ENCODE data around the gene UBAP2L.
A peak's percentile ranks its signal among the peaks of the same experiment; 100 is the strongest.

UBAP2L gene

GRCh38 chr1:154220970-154221277 lies 169 bp downstream of the UBAP2L start:
- Histone ChIP-seq H3K9me2 (replicated peaks; ENCODE audit: insufficient read depth, low read length) (no peaks in the 10 kb centered on the region), H3K9ac (ENCODE audit: low read length) (peak overlapping the region; percentile 93), H3F3A (ENCODE audit: insufficient read depth) (0 out of 2 replicates have a peak, but pooled peaks cover 7% of the 10 kb centered on the region), H3K4me3 (ENCODE audit: insufficient read depth, low read length, poor library complexity, severe bottlenecking) (peak overlapping the region; percentile 85), H2AFZ (ENCODE audit: low read depth, low read length, severe bottlenecking) (peak overlapping the region; percentile 17), H3K79me2 (ENCODE audit: insufficient read depth, low read length) (peaks cover 95% of the 10 kb centered on the region), H3K9me3 (ENCODE audit: insufficient read depth, low read length) (no peaks in the 10 kb centered on the region), H3K27ac (ENCODE audit: low read depth, low read length) (peak overlapping the region; percentile 69), H4K20me1 (ENCODE audit: low read depth, low read length) (peaks cover 30% of the 10 kb centered on the region), H3K27me3 (ENCODE audit: low read length) (no peaks in the 10 kb centered on the region), H3K4me2 (ENCODE audit: low read depth, low read length, poor library complexity, severe bottlenecking) (peak overlapping the region; percentile 98), H3K36me3 (ENCODE audit: low read length) (peaks cover 25% of the 10 kb centered on the region)
- TF ChIP-seq CTCF (IDR thresholded peaks at IDR 0.05; ENCODE audit: insufficient read depth, low read length, poor library complexity, severe bottlenecking) (no peak), EZH2phosphoT487 (conservative IDR thresholded peaks at IDR 0.05; ENCODE audit: low read length) (no peak)

GRCh38 chr1:154221278-154222001 lies 685 bp downstream of the UBAP2L start:
- no peak for TF ChIP-seq EZH2phosphoT487 (conservative IDR thresholded peaks at IDR 0.05; ENCODE audit: low read length)
- no peak for TF ChIP-seq CTCF (IDR thresholded peaks at IDR 0.05; ENCODE audit: insufficient read depth, low read length, poor library complexity, severe bottlenecking)
- Histone ChIP-seq H3K27ac (ENCODE audit: low read depth, low read length) (peak overlapping the region; percentile 69), H3K4me2 (ENCODE audit: low read depth, low read length, poor library complexity, severe bottlenecking) (peak overlapping the region; percentile 98), H2AFZ (ENCODE audit: low read depth, low read length, severe bottlenecking) (peak overlapping the region; percentile 17), H3K36me3 (ENCODE audit: low read length) (peaks cover 29% of the 10 kb centered on the region), H3K79me2 (ENCODE audit: insufficient read depth, low read length) (peaks cover 95% of the 10 kb centered on the region), H4K20me1 (ENCODE audit: low read depth, low read length) (peaks cover 30% of the 10 kb centered on the region), H3K27me3 (ENCODE audit: low read length) (no peaks in the 10 kb centered on the region), H3K4me3 (ENCODE audit: insufficient read depth, low read length, poor library complexity, severe bottlenecking) (peak overlapping the region; percentile 85), H3K9me2 (replicated peaks; ENCODE audit: insufficient read depth, low read length) (no peaks in the 10 kb centered on the region), H3F3A (ENCODE audit: insufficient read depth) (0 out of 2 replicates have a peak, but pooled peaks cover 7% of the 10 kb centered on the region), H3K9ac (ENCODE audit: low read length) (peak overlapping the region; percentile 93), H3K9me3 (ENCODE audit: insufficient read depth, low read length) (no peaks in the 10 kb centered on the region)

- no peak for TF ChIP-seq CTCF (IDR thresholded peaks at IDR 0.05; ENCODE audit: insufficient read depth, low read length, poor library complexity, severe bottlenecking)
- no peak for TF ChIP-seq EZH2phosphoT487 (conservative IDR thresholded peaks at IDR 0.05; ENCODE audit: low read length)
- Histone ChIP-seq H3K9ac (ENCODE audit: low read length) (peak overlapping the region; percentile 93), H3K9me2 (replicated peaks; ENCODE audit: insufficient read depth, low read length) (no peaks in the 10 kb centered on the region), H2AFZ (ENCODE audit: low read depth, low read length, severe bottlenecking) (no peak overlapping the region), H3K27ac (ENCODE audit: low read depth, low read length) (no peak overlapping the region), H3K4me3 (ENCODE audit: insufficient read depth, low read length, poor library complexity, severe bottlenecking) (peak overlapping the region; percentile 85), H3F3A (ENCODE audit: insufficient read depth) (0 out of 2 replicates have a peak, but pooled peaks cover 7% of the 10 kb centered on the region), H3K36me3 (ENCODE audit: low read length) (peaks cover 28% of the 10 kb centered on the region), H3K79me2 (ENCODE audit: insufficient read depth, low read length) (peaks cover 94% of the 10 kb centered on the region), H4K20me1 (ENCODE audit: low read depth, low read length) (peaks cover 30% of the 10 kb centered on the region), H3K27me3 (ENCODE audit: low read length) (no peaks in the 10 kb centered on the region), H3K9me3 (ENCODE audit: insufficient read depth, low read length) (no peaks in the 10 kb centered on the region), H3K4me2 (ENCODE audit: low read depth, low read length, poor library complexity, severe bottlenecking) (peak overlapping the region; percentile 98)
Measured at GRCh38 chr1:154222518-154222917, 1.8 kb downstream of the UBAP2L start.

Data from SU-DHL-6 (cell line).